Activated CD4-positive, alpha-beta T cell treated with anti-CD3 and anti-CD28 coated beads, Interleukin-2, Interleukin-4, amounts not matched to agents 100 ng/mL and 50 ng/mL, durations not matched to agents 16 hours and 8 hours (primary cell): ENCODE measurements around the gene SUSD4.

Source experiments
- DNase-seq: peaks from one replicate; pipeline ENCODE4 v3.0.0-alpha.2; 2020; ENCODE audit warnings: low spot score

The SUSD4 gene

GRCh38 chr1:223358826-223359225 lies 5.2 kb downstream of the SUSD4 start:
- DNase-seq, result no peak

GRCh38 chr1:223355699-223356098 lies 8.3 kb downstream of the SUSD4 start:
- DNase-seq, result no peak

- DNase-seq, result no peak
These were observed 10.0 kb downstream of the SUSD4 start for GRCh38 chr1:223353939-223354338.

- DNase-seq, result no peak
These were observed 11.0 kb downstream of the SUSD4 start for GRCh38 chr1:223352944-223353343.

- no peak for DNase-seq
These were observed 13.5 kb downstream of the SUSD4 start for GRCh38 chr1:223350361-223350908.

- DNase-seq, result no peak
These were observed 14.7 kb downstream of the SUSD4 start for GRCh38 chr1:223349241-223349640.

GRCh38 chr1:223348439-223348838 lies 15.5 kb downstream of the SUSD4 start:
- no peak for DNase-seq

GRCh38 chr1:223347583-223347982 lies 16.4 kb downstream of the SUSD4 start:
- no peak for DNase-seq

- no peak for DNase-seq
These were observed 17.7 kb downstream of the SUSD4 start for GRCh38 chr1:223346311-223346710.

GRCh38 chr1:223345720-223346119 lies 18.3 kb downstream of the SUSD4 start:
- DNase-seq, result no peak

- no peak for DNase-seq
These were observed 19.5 kb downstream of the SUSD4 start for GRCh38 chr1:223344491-223344890.

GRCh38 chr1:223343692-223344091 lies 20.3 kb downstream of the SUSD4 start:
- DNase-seq, result no peak

- no peak for DNase-seq
These were observed 22.9 kb downstream of the SUSD4 start for GRCh38 chr1:223341121-223341520.

- DNase-seq, result no peak
These were observed 23.3 kb downstream of the SUSD4 start for GRCh38 chr1:223340637-223341036.

GRCh38 chr1:223339861-223340260 lies 24.1 kb downstream of the SUSD4 start:
- no peak for DNase-seq

- no peak for DNase-seq
These were observed 24.9 kb downstream of the SUSD4 start for GRCh38 chr1:223338811-223339746.

- no peak for DNase-seq
These were observed 26.7 kb downstream of the SUSD4 start for GRCh38 chr1:223337174-223337869.

GRCh38 chr1:223334156-223334555 lies 29.8 kb downstream of the SUSD4 start:
- DNase-seq, result no peak

GRCh38 chr1:223332997-223333396 lies 31.0 kb downstream of the SUSD4 start:
- no peak for DNase-seq

GRCh38 chr1:223331929-223332328 lies 32.0 kb downstream of the SUSD4 start:
- no peak for DNase-seq

- no peak for DNase-seq
These were observed 32.7 kb downstream of the SUSD4 start for GRCh38 chr1:223331301-223331700.

GRCh38 chr1:223330466-223330865 lies 33.5 kb downstream of the SUSD4 start:
- no peak for DNase-seq
